GM13977 (cell line): ENCODE measurements around the gene HES2.
A peak's percentile ranks its signal among the peaks of the same experiment; 100 is the strongest.
"Not testable (repeated sequence)": the region's sequence is repeated elsewhere in the genome, so short reads cannot be mapped to it uniquely, and the experiment has no call there.

Experiments
- DNase-seq: peaks from one replicate; pipeline ENCODE4 v3.0.0; 2012; ENCODE audit warnings: low spot score
- CTCF ChIP-seq: IDR thresholded peaks from 2 replicates; pipeline ENCODE4 v1.5.1; 2012; ENCODE audit warnings: mild to moderate bottlenecking, control low read depth; ENCODE audit not compliant: insufficient read depth; ENCODE audit errors: extremely low read depth, missing control alignments
- in situ Hi-C: fragments of 300-500 bp; cut with MboI; formaldehyde crosslinking; loops from one replicate; pipeline ENCODE4 v1.12.0; 2022; ENCODE audit warnings: low sequenced_read_pairs, low pct_unique_long_range_greater_than_20kb, mixed read lengths, inconsistent platforms; ENCODE audit not compliant: unreplicated experiment

Gene HES2

GRCh38 chr1:6408023-6408422 lies 11.7 kb downstream of the HES2 start:
- DNase-seq = no peak
- in situ Hi-C loops = loop anchor here (10.0 kb wide), 1 partner anchor 163 kb away; the partner anchor contains the start of gene HES3
- TF ChIP-seq CTCF = no peak

GRCh38 chr1:6401673-6402072 lies 18.0 kb downstream of the HES2 start:
- DNase-seq = no peak
- TF ChIP-seq CTCF = no peak
- in situ Hi-C loops = loop anchor here (10.0 kb wide), 1 partner anchor 157 kb away; the partner anchor contains the start of gene HES3

GRCh38 chr1:6399294-6399693 lies 20.4 kb downstream of the HES2 start:
- in situ Hi-C loops = no loop called here
- TF ChIP-seq CTCF = no peak
- DNase-seq = no peak

GRCh38 chr1:6397844-6398441 lies 21.8 kb downstream of the HES2 start:
- in situ Hi-C loops = no loop called here
- no peak for DNase-seq
- no peak for TF ChIP-seq CTCF

GRCh38 chr1:6396998-6397397 lies 22.7 kb downstream of the HES2 start:
- peak; percentile 23 for TF ChIP-seq CTCF
- in situ Hi-C loops = no loop called here
- no peak for DNase-seq

GRCh38 chr1:6395781-6396244 lies 23.9 kb downstream of the HES2 start:
- DNase-seq, in situ Hi-C loops: not testable (repeated sequence)

- in situ Hi-C loops, DNase-seq: not testable (repeated sequence)
Measured at GRCh38 chr1:6395130-6395529, 24.6 kb downstream of the HES2 start.
